Renal cortex interstitium (tissue), 11 donors: ENCODE data around the gene AGMAT. TPM values are rescaled to one million over a fixed set of nuclear protein-coding genes. Genes with fewer than 3 reads are reported as not detected.

ENCODE experiments used
- DNase-seq, 11 donors: peaks; one replicate each; pipeline ENCODE4 v3.0.0-alpha.2; 2013; ENCODE audit warnings: low read depth in 9 of 11, low spot score in 4 of 11; ENCODE audit errors: extremely low read depth in 1 of 11
- polyA plus RNA-seq, 3 donors: library from polyadenylated mRNA; unstranded; fragments of 120-200 nt; gene quantifications; one replicate each; pipeline ENCODE4 v1.2.1, GENCODE V29; 2013; ENCODE audit not compliant: insufficient read length in 3 of 3

AGMAT gene
- polyA plus RNA-seq, 3 donors, result 30.6 to 35.6 (median 33.3) TPM

DNA sequence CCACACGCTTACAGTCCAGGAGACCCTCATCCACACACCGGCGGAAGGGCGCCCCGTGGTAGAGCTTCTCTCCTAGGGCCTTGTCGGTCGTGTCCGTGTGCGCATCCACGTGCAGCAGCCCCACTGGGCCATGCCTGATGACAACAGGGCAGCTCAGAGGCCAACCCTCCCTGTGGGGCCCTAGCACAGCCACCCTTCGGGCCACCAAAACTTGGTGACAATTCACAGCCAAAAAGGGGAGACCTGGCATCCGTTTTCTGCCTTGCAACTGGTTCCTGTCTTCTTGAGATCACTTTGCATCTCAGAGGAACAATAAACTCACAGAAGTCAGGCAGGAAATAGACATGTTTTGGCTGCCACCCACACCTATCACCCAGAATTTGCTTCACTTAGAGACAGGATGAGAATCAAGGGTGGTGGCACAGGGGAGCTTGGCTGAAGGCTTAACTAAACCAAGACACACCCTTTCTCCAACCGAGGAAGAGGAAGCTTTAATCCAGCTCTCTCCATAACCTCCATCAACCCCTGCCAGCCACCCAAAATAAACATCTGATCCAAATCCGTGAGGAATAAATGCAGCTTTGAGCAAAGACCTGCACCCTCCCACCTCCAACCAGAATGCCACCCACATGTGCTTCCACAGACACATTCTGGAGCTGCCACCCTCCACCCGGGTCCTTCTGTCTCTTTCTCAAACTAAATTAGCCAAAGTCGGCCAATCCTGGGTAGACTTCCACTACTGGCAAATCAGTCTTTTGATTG is 5.7 kb downstream of the AGMAT start:
- DNase-seq, result no peak

DNA sequence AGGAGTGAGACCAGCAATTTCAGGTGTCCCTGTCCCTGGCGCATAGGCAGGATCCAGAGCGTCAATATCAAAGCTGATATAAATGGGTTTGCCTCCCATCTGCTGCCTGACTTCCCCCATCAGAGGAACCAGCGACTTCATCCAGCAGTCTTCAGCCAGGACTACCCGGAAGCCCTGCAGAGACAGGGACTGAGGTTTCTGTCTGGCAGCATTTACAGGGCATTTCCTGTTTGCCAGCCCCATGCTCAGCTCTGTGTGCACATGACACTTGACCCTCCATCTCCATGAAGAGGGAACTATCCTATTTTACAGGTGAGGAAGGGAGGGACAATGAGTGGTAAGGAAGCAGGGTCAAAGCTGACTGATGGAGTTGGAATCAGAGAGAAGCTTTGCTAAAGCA is 7.2 kb downstream of the AGMAT start:
- no peak for DNase-seq

DNA sequence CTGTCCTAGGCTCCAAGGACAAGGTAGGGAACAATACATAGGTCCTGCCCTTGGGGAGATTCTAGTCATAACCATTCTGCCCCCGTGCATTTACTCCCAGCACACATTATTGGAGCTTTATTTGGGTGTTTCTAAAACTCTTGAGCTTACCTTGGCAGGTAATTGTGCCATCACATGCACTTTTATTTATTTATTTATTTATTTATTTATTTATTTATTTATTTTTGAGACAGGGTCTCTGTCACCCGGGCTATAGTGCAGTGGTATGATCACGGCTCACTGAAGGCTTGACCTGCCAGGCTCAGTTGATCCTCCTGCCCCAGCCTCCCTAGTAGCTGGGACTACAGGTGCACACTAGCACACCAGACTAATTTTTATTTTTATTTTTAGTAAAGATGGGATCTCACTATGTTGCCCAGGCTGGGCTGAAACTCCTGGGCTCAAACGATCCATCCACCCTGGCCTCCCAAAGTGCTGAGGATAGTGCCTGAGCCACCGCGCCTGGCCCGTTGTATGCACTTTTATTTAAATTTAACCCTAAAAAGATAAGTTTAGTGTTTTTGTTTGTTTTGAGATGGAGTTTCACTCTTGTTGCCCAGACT is 9.2 kb downstream of the AGMAT start:
- no peak for DNase-seq

DNA sequence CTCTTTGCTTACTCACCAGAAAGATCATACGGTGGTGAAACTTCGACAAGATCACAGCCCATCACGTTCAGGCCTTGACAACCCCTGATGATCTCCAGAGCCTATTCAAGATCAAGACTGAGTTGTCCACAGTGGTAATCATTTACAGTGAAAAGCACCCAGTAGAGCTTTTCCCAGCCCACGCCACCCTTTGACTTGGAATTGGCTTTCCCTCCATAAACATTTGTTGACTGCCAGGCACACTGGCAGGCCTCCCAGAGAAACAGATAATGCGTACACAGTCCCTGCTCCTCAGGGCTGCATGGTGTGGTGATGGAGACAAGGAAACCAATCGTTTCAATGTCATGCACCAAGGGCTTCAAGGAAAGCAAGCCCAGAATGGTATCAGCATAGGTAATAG is 10.1 kb downstream of the AGMAT start:
- DNase-seq, result no peak

DNA sequence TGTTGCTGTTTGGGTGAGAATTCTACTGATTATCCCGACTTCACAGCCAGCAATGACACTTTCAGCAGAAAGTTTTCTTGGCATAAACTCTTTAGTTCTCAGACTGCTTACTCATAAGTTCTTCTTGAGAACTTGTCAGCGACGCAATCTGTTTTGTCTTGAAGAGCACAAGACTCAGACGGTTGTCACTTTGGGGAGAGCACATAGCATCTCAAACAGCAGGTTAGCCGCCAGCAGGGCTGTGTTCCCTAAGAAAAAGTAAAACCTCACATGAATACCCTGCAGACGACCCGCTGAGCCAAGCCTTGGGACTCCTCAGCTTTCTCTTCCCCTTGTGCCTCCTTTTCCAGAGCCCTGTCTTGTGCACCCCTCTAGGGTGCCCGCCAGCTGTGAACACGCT is 11.4 kb downstream of the AGMAT start:
- DNase-seq, result no peak

DNA sequence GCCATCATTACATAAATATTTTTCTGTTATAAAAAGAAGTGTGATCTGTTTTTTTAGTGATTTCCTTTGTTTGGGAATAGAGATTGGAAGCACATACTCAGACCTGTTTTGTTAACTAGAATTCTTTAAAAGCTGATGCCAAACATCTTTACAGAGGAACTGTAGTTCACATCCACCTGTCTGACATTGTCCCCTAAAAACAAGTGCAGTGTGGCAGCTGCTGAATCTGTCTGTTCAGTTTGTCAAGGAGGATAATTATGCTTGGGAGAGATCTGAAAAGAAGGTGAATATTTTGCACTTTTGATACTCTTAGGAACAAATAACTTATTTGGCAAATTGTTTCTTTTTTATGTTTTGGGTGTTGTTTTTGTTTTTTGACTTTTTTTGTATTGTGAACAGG is 13.6 kb downstream of the AGMAT start:
- no peak for DNase-seq

DNA sequence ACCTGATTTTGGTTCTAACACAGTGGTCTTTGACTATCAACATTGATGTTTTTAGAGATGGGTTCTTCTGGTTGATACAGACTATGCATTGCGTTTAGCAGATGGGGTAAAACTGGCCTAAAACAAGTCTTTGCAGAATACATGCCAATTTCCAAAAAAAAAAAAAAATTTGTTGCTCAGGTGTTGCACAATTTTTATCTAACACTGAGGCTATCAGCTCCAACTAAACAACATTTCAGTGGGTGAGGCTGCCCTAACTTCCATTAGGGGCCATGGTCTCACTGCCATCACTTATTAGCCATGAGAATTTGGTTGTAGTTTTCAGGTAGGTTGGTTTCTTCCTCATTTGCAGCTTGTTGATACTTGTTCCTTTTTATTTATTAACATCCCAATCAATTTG is 14.0 kb downstream of the AGMAT start:
- DNase-seq, result no peak

DNA sequence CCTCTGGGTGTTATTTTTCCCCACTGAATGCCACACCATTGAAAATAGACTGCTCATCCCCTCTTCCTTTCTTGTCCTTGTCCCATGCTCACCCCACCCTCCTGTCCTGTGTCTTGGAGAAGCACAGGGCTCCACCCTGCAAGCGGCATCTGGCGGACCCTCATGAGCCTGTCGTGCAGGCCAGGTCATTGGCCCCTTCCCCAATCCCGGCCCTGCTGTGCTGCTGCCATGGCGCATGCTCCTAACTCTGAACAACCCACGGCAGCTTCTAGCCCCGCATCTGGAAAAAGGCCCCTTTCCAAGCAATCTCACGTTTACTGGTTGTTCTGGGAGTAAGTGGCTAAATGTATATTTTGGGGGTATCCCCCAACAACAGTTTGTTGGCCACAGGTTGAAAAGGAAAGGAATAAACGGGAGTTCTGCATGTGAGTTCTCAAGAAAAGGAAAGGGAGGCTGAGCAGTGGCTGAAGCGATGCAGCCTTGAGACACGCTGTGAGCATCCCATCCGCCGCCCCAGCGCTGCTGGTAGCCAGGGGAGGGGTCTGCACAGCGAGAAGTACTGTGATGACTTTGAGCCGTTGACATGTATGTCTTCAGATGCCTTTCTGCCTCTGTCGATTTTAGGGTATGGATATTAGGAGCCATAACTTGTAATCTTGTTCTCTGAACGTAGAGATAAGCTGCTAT is 16.3 kb downstream of the AGMAT start:
- DNase-seq, result no peak

DNA sequence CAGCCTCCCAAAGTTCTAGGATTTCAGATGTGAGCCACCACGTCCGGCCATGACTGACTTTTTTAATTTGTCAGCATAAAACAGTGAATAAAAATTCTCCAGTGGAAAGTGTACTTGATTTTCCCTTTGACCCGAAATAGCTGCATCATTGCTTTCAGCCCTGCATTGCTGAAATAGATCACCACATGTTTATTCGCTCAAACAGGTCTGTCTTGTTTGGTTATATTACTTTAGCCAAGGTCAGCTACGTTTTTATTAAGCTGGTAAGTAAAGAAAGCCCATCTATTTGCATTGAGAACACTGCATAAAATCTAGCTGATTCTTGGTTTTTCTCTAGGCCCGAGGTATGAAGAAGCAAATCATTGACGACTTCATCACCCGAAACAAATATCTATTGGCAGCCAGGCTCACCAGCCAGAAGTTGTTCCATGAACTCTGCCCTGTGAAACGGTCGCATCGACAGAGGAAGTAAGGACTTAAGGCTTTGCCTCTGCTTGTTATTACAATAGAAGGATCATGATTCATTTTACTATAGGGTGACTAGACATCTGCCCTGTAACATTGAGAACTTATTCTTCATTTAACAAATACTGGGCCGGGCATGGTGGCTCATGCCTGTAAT is 25.6 kb downstream of the AGMAT start:
- peak in 1 of 11 donors; percentile 46 for DNase-seq

DNA sequence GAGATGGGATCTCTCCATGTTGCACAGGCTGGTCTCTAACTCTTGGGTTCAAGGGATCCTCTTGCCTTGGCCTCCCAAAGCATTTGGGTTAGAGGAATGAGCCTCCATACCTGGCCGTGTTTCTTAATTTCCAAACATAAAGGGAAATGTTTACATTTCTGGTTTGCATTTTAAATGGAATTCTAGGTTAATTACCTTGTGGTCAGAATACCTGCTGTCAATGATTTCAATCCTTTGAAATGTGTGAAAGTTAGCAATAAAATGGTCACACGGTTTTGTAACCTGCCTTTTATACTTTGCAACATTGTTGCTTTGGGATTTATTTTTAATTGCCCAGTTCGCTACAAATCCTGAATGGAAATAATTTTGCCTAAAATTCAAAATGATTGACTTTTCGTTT is 26.3 kb downstream of the AGMAT start:
- DNase-seq, result no peak

DNA sequence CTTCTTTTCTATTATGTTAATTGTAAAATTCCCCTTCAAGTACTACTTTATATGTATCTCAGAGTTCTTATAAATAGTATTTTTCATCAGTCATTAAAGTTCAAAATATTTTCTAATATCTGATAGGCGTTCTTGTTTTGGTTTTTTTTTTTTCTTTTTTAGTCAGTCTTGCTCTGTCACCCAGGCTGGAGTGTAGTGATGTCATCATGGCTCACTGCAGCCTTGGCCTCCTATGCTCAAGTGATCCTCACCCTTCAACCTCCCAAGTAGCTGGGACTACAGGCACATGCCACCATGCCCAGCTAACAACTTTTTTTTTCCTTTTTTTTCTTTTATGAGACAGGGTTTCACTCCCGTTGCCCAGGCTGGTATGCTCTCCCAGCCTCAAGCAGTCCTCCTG is 27.3 kb downstream of the AGMAT start:
- DNase-seq, result no peak

DNA sequence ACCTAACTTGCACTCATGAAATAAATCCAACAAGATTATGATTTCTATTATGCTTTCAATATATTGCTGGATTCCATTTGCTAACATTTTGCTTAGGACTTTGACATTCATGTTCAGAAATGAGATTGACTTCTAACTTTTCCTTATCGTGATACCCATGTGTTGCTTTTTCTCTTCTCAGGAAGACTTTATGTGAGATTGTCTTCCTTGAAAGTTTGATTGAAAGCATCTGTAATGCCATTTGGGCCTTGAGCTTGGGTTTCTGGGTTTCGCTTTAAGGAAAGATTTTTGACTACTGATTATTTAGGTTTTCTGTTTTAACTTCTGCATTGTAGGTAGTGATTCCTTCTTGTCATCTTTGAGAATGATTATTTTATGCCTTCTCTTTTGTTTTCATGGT is 27.8 kb downstream of the AGMAT start:
- no peak for DNase-seq

DNA sequence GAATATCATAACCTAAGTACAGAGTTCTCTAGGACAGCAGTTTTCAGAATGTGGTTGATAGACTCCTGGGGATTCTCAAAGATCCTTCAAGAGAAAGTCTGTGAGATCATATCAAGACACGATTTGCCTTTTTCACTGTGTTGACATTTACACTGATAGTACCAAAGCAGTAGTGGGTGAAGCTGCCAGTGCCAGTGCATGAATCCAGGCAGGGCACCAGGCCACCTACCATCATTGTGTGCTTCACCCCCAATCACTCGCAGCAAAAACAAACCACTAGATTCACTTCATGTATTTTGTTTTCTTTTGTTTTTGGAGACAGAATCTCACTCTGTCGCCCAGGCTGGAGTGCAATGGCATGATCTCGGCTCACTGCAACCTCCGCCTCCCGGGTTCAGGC is 34.3 kb downstream of the AGMAT start:
- DNase-seq, result no peak

DNA sequence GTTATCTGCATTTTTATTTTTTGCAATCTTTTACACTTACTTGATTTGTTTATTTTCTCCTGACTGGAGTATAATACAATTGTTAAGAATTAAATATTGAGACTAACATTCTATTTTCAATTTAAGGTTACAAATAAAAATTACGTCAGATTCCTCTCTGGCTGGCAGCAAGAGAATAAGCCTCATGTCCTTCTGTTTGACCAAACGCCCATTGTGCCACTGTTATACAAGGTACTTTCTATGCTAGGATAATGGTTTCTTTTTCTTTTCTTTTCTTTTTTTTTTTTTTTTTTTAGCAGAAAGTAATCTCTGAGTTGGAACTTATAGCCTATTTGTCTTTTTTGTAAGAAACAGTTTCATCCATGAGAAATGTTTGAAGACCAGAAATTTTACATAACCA is 38.2 kb downstream of the AGMAT start:
- DNase-seq, result no peak

DNA sequence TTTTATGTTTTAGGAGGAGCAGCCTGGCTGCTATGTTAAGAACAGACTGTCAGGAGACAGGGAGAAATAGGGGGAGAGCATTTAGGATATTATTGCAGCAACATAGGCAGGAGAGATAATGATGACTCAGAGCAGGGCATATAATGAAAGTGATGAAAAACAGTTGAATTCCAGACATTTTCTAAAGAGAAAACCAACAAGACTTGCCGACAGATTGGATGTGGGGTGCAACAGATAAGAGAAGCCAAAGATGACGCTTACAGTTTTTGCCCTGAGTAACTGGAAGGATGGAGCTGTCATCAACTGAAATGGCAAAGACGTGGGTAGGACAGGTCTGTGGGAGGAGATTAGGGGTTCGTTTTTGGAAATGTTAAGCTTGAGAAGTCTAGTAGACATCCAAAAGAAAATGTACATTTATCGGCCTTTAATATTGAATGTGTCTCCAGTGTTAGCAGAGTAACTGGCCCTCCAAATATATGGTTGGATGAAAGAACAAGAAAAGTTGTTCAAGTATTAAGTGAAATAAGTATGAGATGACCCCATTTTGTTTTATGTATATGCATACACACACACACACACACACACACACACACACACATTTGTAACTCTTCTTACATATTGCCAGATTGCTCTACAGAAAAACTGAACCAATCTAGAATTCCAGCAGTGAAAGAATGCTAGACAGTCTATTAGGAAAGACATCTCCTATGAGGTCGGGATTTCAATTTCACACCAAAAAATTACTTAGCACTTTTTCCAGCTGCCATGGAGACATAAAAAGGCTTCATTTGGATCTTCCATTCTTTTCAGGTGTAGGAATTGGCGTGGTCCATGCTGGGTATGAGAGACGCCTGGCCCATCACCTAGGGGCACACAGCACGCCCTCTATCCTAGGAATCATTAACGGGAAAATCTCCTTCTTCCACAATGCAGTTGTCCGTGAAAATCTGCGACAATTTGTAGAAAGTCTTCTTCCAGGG is 41.0 kb downstream of the AGMAT start:
- DNase-seq, result no peak

DNA sequence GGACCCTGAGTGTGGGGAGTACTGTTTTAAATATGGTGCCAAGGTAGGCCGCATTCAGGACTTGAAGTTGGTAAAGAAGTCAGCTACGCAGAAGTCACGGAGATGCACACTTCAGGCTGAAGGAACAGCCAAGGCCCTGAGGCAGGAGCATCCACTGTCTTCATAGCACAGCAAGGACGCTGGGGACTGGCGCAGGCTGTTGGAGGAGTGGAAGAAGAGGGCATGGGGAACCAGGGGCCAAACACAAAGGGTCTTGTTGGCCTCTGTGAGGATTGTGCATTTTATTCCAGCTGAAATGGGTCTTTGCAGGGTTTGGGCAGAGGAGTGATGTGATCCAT is 41.6 kb downstream of the AGMAT start:
- no peak for DNase-seq

DNA sequence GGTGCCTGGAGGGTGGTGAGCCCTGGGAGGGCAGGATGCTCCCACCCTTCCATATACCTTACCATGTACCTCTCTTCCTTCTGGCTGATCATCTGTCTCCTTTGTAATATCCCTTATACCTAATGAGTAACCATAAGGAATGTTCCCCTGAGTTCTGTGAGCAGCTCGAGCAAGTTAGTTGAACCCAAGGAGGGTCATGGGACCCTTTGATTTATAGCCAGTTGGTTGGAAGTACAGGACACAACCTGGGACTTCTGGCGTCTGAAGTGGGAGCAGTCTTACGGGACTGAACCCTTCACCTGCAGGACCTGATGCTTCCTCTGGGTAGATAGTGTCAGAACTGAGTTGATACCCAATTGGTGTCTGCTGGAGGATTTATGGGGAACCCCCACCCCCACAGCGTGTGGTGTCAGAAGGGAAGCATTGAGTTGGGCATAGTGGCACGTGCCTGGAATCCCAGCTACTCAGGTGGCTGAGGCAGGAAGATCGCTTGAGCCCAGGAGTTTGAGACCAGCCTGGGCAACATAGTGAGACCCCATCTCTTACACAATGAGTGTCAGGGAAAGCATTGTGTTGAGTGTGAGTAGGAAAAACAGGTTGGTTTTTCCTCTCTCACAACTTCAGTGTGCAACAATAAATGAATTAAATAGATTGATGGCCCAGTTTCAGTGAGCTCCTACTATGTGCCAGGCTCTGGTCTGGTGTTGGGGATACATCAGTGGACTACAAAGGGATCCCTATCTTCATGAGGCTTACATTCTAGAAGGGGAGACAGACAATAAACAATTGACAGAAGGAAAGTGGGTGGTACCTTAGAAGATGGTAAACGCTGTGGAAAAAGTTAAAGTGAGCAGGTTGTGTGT is 42.2 kb downstream of the AGMAT start:
- DNase-seq, result peak in 1 of 11 donors; percentile 54

DNA sequence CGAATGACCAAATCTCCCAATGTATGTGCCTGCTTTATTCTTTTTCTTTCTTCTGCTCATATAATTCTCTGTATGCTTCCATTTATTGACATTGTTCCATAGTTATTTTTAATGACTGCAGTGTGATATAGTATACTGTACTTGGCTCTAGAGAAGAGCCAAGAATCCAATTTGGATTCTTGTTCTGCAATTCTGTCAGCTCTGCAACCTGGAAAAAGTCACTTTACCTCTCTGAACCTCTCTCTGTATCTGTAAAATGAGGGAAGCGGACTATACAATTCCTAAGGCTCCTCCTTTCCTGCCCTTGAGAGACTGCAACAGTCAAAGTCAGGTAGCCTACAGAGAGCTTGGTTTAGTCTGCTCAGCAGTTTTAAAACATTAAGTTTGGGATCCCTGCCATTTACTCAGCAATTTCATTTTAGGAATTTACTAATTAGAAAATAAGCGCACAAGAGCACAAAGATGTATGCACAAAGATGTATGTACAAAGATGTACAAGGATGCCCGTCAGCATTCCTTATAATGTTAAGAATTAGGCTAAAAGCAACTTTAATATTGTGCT is 43.5 kb downstream of the AGMAT start:
- DNase-seq, result no peak
